ENCODE measurements around the gene ANK2.

GRCh38 chr4:113336556-113336955, 287.1 kb downstream of the ANK2 start:
- TF ChIP-seq CTCF (IDR thresholded peaks at IDR 0.05; ENCODE audit: borderline replicate concordance, extremely low read depth, low read length, poor library complexity, severe bottlenecking) (no peak), EZH2 (IDR thresholded peaks at IDR 0.05; ENCODE audit: borderline replicate concordance, low read depth, low read length, severe bottlenecking) (no peak)
